Gastrocnemius medialis (tissue), 4 donors: ENCODE data around the gene CAMP. TPM values are rescaled to one million over a fixed set of nuclear protein-coding genes. Genes with fewer than 3 reads are reported as not detected.

Experiments used
- ATAC-seq, 2 donors: fragments of 150-250 bp; one replicate each; pipeline ENCODE4 v1.9.1; 2016
- DNase-seq, 2 donors: peaks; one replicate each; pipeline ENCODE4 v3.0.0-alpha.2; 2019
- H3K27ac ChIP-seq, 4 donors: fragments of 200-600 bp; sonication (generic); 1 replicate in 1 of 4; 2 replicates in 3 of 4; pipeline ENCODE4 v1.5.1; 2016 to 2018; ENCODE audit warnings: mild to moderate bottlenecking in 2 of 4, moderate library complexity in 1 of 4
- H3K27me3 ChIP-seq, 3 donors: fragments of 200-600 bp; sonication (generic) in 2 of 3; 1 replicate in 1 of 3; 2 replicates in 2 of 3; pipeline versions ENCODE4 v1.5.1 to v1.6.0; 2016 to 2019; ENCODE audit warnings: mild to moderate bottlenecking in 1 of 3, moderate library complexity in 1 of 3
- H3K36me3 ChIP-seq, 2 donors: fragments of 200-600 bp; sonication (generic) in 1 of 2; one replicate each; pipeline ENCODE4 v1.5.1; 2017 to 2018
- H3K4me1 ChIP-seq, 2 donors: fragments of 200-600 bp; sonication (generic) in 1 of 2; one replicate each; pipeline ENCODE4 v1.5.1; 2016 to 2017; ENCODE audit warnings: mild to moderate bottlenecking in 2 of 2
- H3K4me3 ChIP-seq, 4 donors: fragments of 200-600 bp; sonication (generic) in 3 of 4; 1 replicate in 1 of 4; 2 replicates in 3 of 4; pipeline ENCODE4 v1.5.1; 2016 to 2019; ENCODE audit warnings: mild to moderate bottlenecking in 2 of 4
- H3K9me3 ChIP-seq, 3 donors: fragments of 200-600 bp; sonication (generic) in 2 of 3; 1 replicate in 1 of 3; 2 replicates in 2 of 3; pipeline ENCODE4 v1.5.1; 2016 to 2019
- CTCF ChIP-seq, 5 experiments: fragments of 450-650 bp in 3 of 5; fragments of 200-600 bp in 2 of 5; sonication (generic) in 2 of 5; IDR thresholded peaks in 4 of 5; conservative IDR thresholded peaks in 1 of 5; 1 replicate in 4 of 5; 2 replicates in 1 of 5; pipeline ENCODE4 v1.5.1; 2016 to 2019; ENCODE audit warnings: antibody characterized with exemption in 5 of 5, mild to moderate bottlenecking in 3 of 5, moderate library complexity in 3 of 5
- POLR2A ChIP-seq, 2 donors: fragments of 450-650 bp; IDR thresholded peaks; one replicate each; pipeline ENCODE4 v1.6.1; 2017; ENCODE audit warnings: antibody characterized with exemption in 2 of 2, mild to moderate bottlenecking in 2 of 2, moderate library complexity in 2 of 2
- in situ Hi-C, 4 donors: fragments of 200-750 bp; cut with MboI; loops; one replicate each; pipeline versions ENCODE4 v1.15.0 to v1.8.0; 2017; ENCODE audit warnings: low sequenced_read_pairs in 4 of 4
- intact Hi-C: fragments of 100-400 bp; cut with DNase I; formaldehyde crosslinking; loops from one replicate; pipeline ENCODE4 v1.15.1; 2023; ENCODE audit warnings: low total_unique reads
- total RNA-seq, 4 donors: library from RNA; depleted of rRNA; stranded (reverse); fragments of >200 nt; gene quantifications; one replicate each; pipeline versions ENCODE4 v1.1.0 to v1.2.3, GENCODE V29; 2016

CAMP gene
- total RNA-seq, 4 donors from 2014 or later, result not detected

DNA sequence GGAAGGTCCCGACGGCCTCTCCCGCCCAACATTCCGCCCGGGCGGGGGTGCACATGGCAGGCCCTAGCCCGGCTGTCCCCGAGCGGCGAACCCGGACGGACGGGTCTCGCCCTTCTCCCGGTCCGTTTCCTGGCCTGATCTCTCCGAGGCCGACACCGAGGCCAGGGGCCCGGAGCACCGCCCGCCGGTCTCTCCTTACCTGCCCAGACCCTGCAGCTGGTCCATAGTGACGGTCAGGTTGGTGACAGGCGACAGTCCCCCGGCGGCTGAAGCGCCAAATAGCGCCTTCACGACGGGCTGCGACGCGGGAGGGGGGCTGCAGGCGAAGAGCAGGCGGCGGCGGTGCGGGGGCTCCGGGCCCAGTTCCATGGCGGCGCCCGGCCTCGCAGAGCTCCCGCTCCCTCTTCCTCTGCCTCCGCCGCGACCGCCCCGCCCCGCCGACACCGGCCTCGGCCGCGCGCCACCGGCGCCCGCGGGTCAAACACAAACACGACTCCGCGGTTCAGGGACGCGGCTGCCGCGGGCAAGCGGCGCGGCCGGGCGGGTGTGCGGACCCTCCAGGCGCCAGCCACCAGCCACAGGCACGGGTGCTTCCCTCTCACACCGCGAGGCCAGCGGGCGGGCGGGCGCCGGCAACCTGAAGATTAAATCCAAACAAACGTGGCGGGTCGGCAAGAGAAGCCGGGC, 35.6 kb upstream of the CAMP start:
- Histone ChIP-seq H3K9me3 (no peaks in the 10 kb centered on the region), H3K4me1 (peaks cover 10 to 13% of the 10 kb centered on the region in 2 donors), H3K36me3 (no peaks in the 10 kb centered on the region), H3K27me3 (no peaks in the 10 kb centered on the region), H3K27ac (peak overlapping the region in 1 of 4 donors; percentile 53), H3K4me3 (peak overlapping the region; percentile 55 to 92 (median 70))
- ATAC-seq (peak; percentile 28 to 31), DNase-seq (peak; percentile 3 to 21)
- intact Hi-C loops, result loop anchor here (1.0 to 5.0 kb wide), 2 partner anchors 54 to 1205 kb away; partner anchors contain the start of gene ZNF589
- in situ Hi-C loops, result no loop called here
- TF ChIP-seq POLR2A (IDR thresholded peaks at IDR 0.05) (no peak), CTCF (IDR thresholded peaks at IDR 0.05 in 4 of 5, conservative IDR thresholded peaks at IDR 0.05 in 1 of 5) (no peak)

DNA sequence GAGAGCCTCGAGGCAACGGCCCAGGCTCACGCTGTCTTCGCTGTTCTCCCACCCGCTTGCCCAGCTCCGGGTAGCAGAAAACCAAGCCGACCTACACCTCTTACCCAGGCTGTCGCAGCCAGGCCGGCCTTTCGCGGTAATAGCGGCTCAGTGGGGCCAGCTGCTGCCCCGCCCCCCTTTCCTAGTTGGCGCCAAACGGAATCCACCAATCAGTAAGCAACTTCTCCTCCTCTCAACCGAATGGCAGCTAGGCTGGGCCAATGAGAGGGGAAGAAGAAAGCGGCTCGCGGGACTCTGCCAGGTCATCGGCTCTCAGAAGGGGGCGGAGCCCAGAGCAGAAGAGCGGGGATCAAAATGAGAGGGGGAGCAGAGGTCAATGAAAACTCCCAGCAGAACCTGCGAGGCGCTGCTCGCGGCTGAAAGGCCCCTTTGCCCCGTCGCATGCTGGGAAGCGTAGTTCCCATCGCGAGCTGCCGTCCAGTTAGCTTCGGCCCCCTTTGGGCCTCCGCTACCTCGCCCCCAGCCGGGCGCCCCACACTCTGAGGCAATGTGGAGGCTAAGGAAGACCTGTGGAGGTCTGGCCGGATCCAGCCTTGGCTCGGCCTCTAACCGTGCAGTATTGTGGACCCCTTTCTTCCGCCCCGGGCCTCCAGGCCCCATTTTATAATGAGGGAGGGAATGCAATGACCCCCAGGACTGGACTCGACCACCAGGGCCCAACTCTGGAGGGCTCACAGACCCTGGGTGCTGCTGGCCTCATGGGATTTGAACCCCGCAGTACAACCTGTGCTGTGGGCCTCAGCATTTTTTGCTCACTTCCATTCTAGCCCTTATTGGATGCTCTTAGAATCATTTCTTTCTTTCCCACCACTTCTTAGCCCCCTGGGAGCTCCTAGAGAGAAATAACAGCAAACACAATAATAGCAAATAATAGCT, 34.8 kb upstream of the CAMP start, which contains the start of gene CDC25A:
TSS of gene CDC25A (minus strand) at position 152 of the 936 bp plus-strand sequence. CDS start 470 bp downstream, outside the sequence.
- Histone ChIP-seq H3K36me3 (no peaks in the 10 kb centered on the region), H3K27ac (peak within 1 kb of the TSS; percentile 27 to 54 (median 41))

DNA sequence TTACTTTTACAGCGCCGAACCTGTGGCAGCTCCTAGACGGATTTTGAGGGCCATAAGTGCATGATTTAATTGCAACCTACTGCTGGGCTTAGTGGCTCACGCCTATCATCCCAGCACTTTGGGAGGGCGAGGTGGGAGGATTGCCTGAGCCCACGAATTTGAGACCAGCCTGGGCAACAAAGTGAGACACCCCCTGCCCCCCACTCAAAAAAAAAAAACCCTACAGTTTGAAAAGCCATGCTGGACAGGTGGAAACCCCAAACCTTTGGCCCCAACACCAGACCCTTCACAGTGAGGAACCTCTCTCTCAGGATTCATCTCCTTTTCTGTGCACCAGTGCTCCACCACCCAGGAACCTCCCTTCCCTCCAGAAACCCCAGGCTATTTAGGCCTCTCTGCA, 34.0 kb upstream of the CAMP start:
- no peaks in the 10 kb centered on the region for H3K27me3 ChIP-seq
- peaks cover 10 to 13% of the 10 kb centered on the region in 2 donors for H3K4me1 ChIP-seq
- in situ Hi-C loops (no loop called here), intact Hi-C loops (loop anchor here (5.0 kb wide), 1 partner anchor 1203 kb away; no protein-coding TSS in a partner anchor)
- TF ChIP-seq POLR2A (IDR thresholded peaks at IDR 0.05) (no peak), CTCF (IDR thresholded peaks at IDR 0.05 in 4 of 5, conservative IDR thresholded peaks at IDR 0.05 in 1 of 5) (no peak)
- no peak overlapping the region for H3K27ac ChIP-seq
- H3K9me3 ChIP-seq, result no peaks in the 10 kb centered on the region
- H3K4me3 ChIP-seq, result no peak overlapping the region
- DNase-seq (no peak), ATAC-seq (no peak)
- no peaks in the 10 kb centered on the region for H3K36me3 ChIP-seq

More for the DNA sequence above, 34.8 kb upstream of the CAMP start, which contains the start of gene CDC25A:
- H3K27me3 ChIP-seq, result no peaks in the 10 kb centered on the region
- intact Hi-C loops (loop anchor here (1.0 to 5.0 kb wide), 2 partner anchors 53 to 1204 kb away; partner anchors contain the start of gene ZNF589), in situ Hi-C loops (no loop called here)
- ATAC-seq (peak; percentile 99), DNase-seq (peak; percentile 92 to 97)
- peaks cover 10 to 13% of the 10 kb centered on the region in 2 donors for H3K4me1 ChIP-seq
- no peaks in the 10 kb centered on the region for H3K9me3 ChIP-seq
- H3K4me3 ChIP-seq, result peak within 1 kb of the TSS; percentile 55 to 92 (median 70)
- TF ChIP-seq CTCF (IDR thresholded peaks at IDR 0.05 in 4 of 5, conservative IDR thresholded peaks at IDR 0.05 in 1 of 5) (no peak), POLR2A (IDR thresholded peaks at IDR 0.05) (no peak)

DNA sequence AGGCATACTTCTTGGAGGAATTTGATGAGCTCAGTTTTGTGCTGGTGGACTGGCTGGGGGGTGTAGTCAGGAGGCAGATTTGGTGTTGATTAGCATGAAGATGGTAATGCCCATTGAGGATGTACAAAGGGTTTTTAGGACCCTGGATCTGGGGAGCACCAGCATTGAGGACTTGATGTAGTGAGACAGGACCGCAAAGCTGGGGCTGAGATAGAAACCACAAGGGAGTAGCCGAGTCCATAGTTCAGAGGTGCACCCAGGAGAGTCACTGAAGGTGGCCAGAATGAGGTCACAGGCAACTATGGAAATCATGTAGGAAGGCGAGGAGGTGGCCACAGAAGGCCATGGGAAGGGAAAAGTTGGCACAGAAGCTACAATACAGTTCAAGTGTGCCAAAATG, 32.4 kb upstream of the CAMP start:
- in situ Hi-C loops (no loop called here), intact Hi-C loops (no loop called here)
- Histone ChIP-seq H3K27me3 (no peaks in the 10 kb centered on the region), H3K9me3 (no peaks in the 10 kb centered on the region), H3K36me3 (no peaks in the 10 kb centered on the region), H3K27ac (no peak overlapping the region), H3K4me3 (no peak overlapping the region), H3K4me1 (peaks cover 10 to 13% of the 10 kb centered on the region in 2 donors)
- ATAC-seq (no peak), DNase-seq (no peak)
- TF ChIP-seq CTCF (IDR thresholded peaks at IDR 0.05 in 4 of 5, conservative IDR thresholded peaks at IDR 0.05 in 1 of 5), result no peak
- no peak for TF ChIP-seq POLR2A (IDR thresholded peaks at IDR 0.05)
